ENCODE results near the gene CDK7. TPM values are rescaled to one million over a fixed set of nuclear protein-coding genes. Genes with fewer than 3 reads are reported as not detected.
"Not testable (repeated sequence)": the region's sequence is repeated elsewhere in the genome, so short reads cannot be mapped to it uniquely, and the experiment has no call there.

Gene CDK7
- total RNA-seq, 1 experiment from 2014 or later: 96.2 TPM

- not testable (repeated sequence) for DNase-seq (ENCODE audit: low spot score)
These were observed 2.0 kb downstream of the CDK7 start for GRCh38 chr5:69236733-69237132.

DNA sequence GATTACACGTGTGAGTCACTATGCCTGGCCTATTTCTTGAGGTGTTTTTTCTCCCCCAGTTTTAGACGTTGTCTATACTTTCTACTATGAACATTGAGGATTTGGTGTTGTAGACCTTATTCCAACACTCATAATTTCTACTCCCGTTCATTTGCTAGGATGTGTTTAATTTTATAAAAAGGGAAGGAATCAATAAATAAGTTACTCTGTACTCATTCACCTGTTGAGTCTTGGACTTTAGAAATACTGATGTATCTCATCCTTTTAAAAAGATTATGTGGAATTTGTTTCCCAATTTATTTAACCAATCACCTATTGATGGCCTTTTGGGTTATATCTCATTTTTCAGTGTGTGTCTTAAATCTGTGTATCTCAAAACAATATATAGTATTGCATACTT lies 3.2 kb downstream of the CDK7 start:
- DNase-seq (ENCODE audit: low spot score): no peak

DNA sequence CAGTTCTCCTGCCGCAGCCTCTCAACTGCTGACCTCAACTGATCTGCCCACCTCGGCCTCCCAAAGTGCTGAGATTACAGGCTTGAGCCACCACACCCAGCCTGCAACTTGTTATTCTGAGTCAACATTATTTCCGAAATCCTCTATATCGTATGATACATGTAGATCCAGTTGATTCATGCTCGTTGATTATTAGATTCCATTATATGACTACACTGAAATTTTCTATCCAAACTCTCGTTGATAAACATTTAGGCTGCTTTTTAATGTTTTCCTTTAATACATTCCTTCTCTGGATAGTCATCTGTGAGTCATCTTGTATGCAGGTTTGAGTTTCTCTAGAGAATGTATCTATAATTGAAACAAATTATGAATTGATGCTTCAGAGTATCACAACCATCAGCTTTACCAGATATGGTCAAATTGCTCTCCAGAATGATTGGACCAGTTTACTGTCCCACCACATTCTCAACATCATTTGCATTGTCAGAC lies 4.1 kb downstream of the CDK7 start:
- DNase-seq (ENCODE audit: low spot score): peak; percentile 74

DNA sequence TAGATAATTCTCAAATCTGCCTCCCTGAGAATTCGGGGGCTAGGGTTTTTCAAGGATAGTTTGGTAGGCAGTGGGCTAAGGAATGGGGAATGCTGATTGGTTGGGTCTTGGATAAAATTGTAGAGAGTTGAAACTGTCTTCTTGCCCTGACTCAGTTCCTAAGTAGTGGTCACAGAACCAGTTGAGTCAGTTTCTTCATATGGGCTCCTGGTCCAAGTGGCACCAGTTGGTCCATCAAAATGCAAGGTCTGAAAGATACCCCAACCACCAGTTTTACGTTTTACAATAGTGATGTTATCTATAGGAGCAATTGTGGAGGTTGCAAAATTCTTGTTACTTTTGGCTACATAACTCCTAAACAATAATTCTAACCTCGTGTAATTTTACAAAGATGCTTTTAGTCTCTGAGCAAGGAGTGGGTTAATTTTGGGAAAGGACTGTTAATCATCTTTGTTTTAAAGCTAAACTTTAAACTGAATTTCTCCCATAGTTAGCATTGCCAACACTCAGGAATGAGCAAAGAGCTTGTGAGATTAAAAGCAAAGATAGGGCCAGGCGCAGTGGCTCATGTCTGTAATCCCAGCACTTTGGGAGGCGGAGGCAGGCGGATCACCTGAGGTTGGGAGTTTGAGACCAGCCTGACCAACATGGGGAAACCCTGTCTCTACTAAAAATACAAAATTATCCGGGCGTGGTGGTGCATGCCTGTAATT lies 7.7 kb downstream of the CDK7 start:
- no peak for DNase-seq (ENCODE audit: low spot score)

- no peak for DNase-seq (ENCODE audit: low spot score)
These were observed 10.3 kb downstream of the CDK7 start for GRCh38 chr5:69245031-69245430.

DNA sequence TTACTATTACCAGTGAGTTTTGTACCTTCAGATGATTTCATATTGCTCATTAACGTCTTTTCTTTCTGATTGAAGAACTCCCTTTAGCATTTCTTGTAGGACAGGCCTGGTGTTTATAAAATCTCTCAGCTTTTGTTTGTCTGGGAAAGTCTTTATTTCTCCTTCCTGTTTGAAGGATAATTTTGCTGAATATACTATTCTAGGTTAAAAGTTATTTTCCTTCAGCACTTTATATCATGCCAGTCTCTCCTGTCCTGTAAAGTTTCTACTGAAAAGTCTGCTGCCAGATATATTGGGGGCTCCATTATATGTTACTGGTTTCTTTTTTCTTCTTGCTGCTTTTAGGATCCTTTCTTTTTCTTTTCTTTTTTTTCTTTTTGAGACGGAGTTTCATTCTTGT lies 13.3 kb downstream of the CDK7 start:
- DNase-seq (ENCODE audit: low spot score): no peak

GRCh38 chr5:69250593-69250992 lies 15.9 kb downstream of the CDK7 start:
- no peak for DNase-seq (ENCODE audit: low spot score)

DNA sequence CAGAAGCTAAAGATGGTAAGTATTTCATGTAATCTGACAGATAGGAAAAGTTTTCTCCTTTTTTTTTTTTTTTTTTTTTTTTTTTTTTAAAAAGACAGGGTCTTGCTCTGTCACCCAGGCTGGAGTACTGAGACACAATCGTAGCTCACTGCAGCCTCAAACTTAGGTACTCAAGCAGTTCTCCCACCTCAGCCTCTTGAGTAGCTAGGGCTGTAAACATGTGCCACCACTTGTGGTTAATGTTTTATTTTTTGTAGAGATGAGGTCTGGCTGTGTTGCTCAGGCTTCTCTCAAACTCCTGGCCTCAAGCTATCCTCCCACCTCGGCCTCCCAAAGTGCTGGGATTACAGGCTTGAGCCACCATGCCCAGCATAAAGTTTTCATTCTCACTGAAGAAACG lies 17.8 kb downstream of the CDK7 start:
- no peak for DNase-seq (ENCODE audit: low spot score)

GRCh38 chr5:69255940-69256339 lies 21.3 kb downstream of the CDK7 start:
- peak; percentile 40 for DNase-seq (ENCODE audit: low spot score)

- no peak for DNase-seq (ENCODE audit: low spot score)
These were observed 22.9 kb downstream of the CDK7 start for GRCh38 chr5:69257577-69257976.

GRCh38 chr5:69261034-69261433 lies 26.3 kb downstream of the CDK7 start:
- DNase-seq (ENCODE audit: low spot score): peak; percentile 52

- peak; percentile 8 for DNase-seq (ENCODE audit: low spot score)
These were observed 31.2 kb downstream of the CDK7 start for GRCh38 chr5:69265931-69266330.

- no peak for DNase-seq (ENCODE audit: low spot score)
These were observed 34.2 kb downstream of the CDK7 start for GRCh38 chr5:69268899-69269298.

- DNase-seq (ENCODE audit: low spot score): no peak
These were observed 36.2 kb downstream of the CDK7 start for GRCh38 chr5:69270840-69271239.

DNA sequence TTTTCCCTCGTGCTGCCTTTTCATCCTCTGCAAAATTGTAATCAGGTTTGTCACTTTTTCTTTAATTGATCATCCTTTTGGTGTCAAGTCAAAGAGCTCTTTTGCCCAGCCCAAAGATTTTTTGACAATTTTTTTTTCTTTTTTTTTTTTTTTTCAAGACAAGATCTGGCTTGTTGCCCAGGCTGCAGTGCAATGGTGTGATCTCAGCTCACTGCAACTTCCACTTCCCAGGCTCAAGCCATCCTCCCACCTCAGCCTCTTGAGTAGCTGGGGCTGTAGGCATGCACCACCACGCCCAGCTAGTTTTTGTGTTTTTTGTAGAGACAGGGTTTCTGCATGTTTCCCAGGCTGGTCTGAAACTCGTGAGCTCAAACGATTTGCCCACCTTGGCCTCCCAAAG lies 36.7 kb downstream of the CDK7 start:
- peak; percentile 50 for DNase-seq (ENCODE audit: low spot score)

- DNase-seq (ENCODE audit: low spot score): no peak
These were observed 40.9 kb downstream of the CDK7 start for GRCh38 chr5:69275563-69275962.

DNA sequence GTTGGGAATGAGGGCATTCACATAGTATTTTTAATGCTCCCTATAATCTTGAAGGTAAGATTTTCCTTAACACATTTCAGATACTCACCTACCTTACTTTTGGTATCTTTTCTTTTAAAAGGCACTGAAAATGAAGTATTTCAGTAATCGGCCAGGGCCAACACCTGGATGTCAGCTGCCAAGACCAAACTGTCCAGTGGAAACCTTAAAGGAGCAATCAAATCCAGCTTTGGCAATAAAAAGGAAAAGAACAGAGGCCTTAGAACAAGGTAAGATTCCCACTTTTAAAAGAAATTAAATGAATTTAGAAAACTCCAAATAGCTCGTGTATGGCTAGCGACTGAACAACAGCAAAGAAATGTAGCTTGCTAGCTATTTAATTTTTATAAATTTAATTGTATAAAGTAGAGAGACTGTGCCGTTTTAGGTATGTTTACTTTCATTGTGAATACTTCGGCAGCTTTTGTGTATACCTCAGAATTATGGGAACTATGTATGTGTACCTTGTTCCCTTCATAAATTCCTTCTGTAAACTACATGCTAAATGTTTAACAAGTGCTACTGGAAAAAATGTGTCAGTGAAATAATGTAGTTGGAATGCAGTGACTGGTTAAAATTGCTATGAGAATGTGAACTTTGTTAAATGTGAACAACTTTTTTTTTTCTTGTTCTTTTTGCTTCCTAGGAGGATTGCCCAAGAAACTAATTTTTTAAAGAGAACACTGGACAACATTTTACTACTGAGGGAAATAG lies 41.9 kb downstream of the CDK7 start:
- no peak for DNase-seq (ENCODE audit: low spot score)

- no peak for DNase-seq (ENCODE audit: low spot score)
These were observed 44.8 kb downstream of the CDK7 start for GRCh38 chr5:69279517-69279916.

GRCh38 chr5:69281114-69281513 lies 46.4 kb downstream of the CDK7 start:
- DNase-seq (ENCODE audit: low spot score): no peak

DNA sequence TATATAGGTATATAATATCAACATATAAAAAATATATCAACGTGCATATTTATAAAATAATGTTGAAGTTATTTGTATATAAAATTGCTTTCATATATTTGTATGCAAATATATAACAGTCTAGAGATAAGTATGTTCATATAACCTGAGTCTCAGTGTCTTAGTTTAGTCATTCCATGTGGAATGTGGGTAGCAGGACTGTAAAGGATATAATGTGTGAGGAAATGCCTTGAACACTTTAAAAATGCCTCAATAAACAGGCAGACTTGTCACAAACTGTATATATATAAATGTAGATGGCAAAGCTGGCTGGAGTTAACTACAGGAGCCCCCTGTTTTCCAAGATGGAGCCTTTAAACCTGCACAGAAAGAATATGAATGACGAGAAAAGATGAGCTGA lies 49.5 kb downstream of the CDK7 start:
- no peak for DNase-seq (ENCODE audit: low spot score)

DNA sequence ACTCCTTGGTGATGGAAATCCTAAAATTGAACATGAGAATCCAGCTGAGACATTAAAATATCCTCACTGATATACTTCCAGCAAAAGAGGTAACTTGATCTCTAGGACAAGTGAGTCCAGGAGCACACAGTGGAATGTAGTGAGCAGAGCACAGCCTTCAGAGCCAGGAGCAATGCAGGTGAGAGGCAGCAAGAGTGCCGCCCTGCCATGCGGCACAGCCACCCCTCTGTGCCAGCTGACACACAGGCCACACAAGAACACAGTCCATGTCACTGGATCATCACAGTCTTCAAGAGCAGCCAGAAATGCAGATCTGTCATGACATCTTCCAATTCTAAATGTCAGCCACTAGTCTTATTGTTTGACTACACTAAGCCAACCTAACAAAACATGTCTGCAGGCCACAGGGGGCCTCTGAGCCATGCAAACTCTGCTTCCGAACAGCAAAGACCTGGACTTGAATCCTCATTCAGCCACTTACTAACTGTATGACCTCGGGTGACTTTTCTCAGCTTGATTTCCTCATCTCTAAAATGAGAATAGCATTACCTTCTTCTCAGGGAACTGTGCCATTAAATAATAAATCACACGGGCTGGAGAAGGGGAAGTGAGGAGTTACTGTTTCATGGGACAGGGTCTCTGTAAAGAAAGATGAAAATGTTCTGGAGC lies 50.9 kb downstream of the CDK7 start:
- no peak for DNase-seq (ENCODE audit: low spot score)

GRCh38 chr5:69288069-69288468 lies 53.4 kb downstream of the CDK7 start:
- DNase-seq (ENCODE audit: low spot score): no peak

- DNase-seq (ENCODE audit: low spot score): no peak
These were observed 54.0 kb downstream of the CDK7 start for GRCh38 chr5:69288688-69289087.
